SU-DHL-6 (cell line): ENCODE data around the gene FAM98C.

Experiments used
- H2AFZ ChIP-seq: fragments of 200-600 bp; sonication (generic); 2 replicates; pipeline ENCODE4 v1.6.1; 2014; ENCODE audit warnings: low read depth, mild to moderate bottlenecking, moderate library complexity, mixed read lengths, antibody characterized with exemption, low read length; ENCODE audit not compliant: severe bottlenecking
- H3F3A ChIP-seq: fragments of 200-600 bp; shearing (Covaris generic); 2 replicates; pipeline ENCODE4 v1.6.0; 2016; ENCODE audit warnings: antibody characterized with exemption, mild to moderate bottlenecking; ENCODE audit not compliant: insufficient read depth
- H3K27ac ChIP-seq: fragments of 200-600 bp; sonication (generic); 2 replicates; pipeline ENCODE4 v1.5.1; 2016; ENCODE audit warnings: low read depth, mild to moderate bottlenecking, low read length, moderate library complexity, mixed read lengths
- H3K27me3 ChIP-seq: fragments of 200-600 bp; sonication (generic), shearing (Covaris generic); 2 replicates; pipeline ENCODE4 v1.6.0; 2014; ENCODE audit warnings: mild to moderate bottlenecking, low read length
- H3K36me3 ChIP-seq: fragments of 200-600 bp; sonication (generic); 2 replicates; pipeline ENCODE4 v1.6.1; 2014; ENCODE audit warnings: mild to moderate bottlenecking, low read length, mixed read lengths
- H3K4me2 ChIP-seq: fragments of 300-600, 200-600 bp; shearing (Covaris generic), sonication (generic); 2 replicates; pipeline ENCODE4 v1.6.0; 2014; ENCODE audit warnings: low read length, low read depth, mild to moderate bottlenecking; ENCODE audit not compliant: poor library complexity, severe bottlenecking
- H3K4me3 ChIP-seq: fragments of 200-600 bp; sonication (generic); 2 replicates; pipeline ENCODE4 v1.5.1; 2014; ENCODE audit warnings: antibody characterized with exemption, low read length, mild to moderate bottlenecking, mixed read lengths; ENCODE audit not compliant: insufficient read depth, poor library complexity, severe bottlenecking
- H3K79me2 ChIP-seq: fragments of 200-600 bp; sonication (generic); 2 replicates; pipeline ENCODE4 v1.6.1; 2014; ENCODE audit warnings: mild to moderate bottlenecking, low read length, moderate library complexity; ENCODE audit not compliant: insufficient read depth
- H3K9ac ChIP-seq: fragments of 200-600 bp; sonication (generic); 2 replicates; pipeline ENCODE4 v1.7.0; 2014; ENCODE audit warnings: mild to moderate bottlenecking, low read length
- H3K9me2 ChIP-seq: fragments of 200-600 bp; sonication (generic); replicated peaks from 2 replicates; pipeline ENCODE4 v1.6.1; 2014; ENCODE audit warnings: low read length; ENCODE audit not compliant: insufficient read depth
- H3K9me3 ChIP-seq: fragments of 200-600 bp; sonication (generic); 2 replicates; pipeline ENCODE4 v1.6.1; 2014; ENCODE audit warnings: low read length, mixed read lengths; ENCODE audit not compliant: insufficient read depth
- H4K20me1 ChIP-seq: fragments of 200-600 bp; sonication (generic); 2 replicates; pipeline ENCODE4 v1.6.1; 2014; ENCODE audit warnings: low read depth, mild to moderate bottlenecking, antibody characterized with exemption, low read length, moderate library complexity, mixed read lengths
- CTCF ChIP-seq: fragments of 200-600 bp; sonication (generic); IDR thresholded peaks from one replicate; pipeline ENCODE4 v1.5.1; 2017; ENCODE audit warnings: antibody characterized with exemption, mild to moderate bottlenecking, low read length, moderate library complexity; ENCODE audit not compliant: insufficient read depth, poor library complexity, severe bottlenecking
- EZH2phosphoT487 ChIP-seq: fragments of 200-600 bp; sonication (generic), shearing (Covaris generic); conservative IDR thresholded peaks from 2 replicates; pipeline ENCODE4 v1.6.1; 2018; ENCODE audit warnings: mild to moderate bottlenecking, antibody characterized with exemption, low read length, moderate library complexity, mixed read lengths

FAM98C gene

GRCh38 chr19:38430931-38431330, 28.0 kb downstream of the FAM98C start:
- no peak overlapping the region for H2AFZ ChIP-seq
- H3K36me3 ChIP-seq, result no peaks in the 10 kb centered on the region
- no peak overlapping the region for H3K4me3 ChIP-seq
- no peaks in the 10 kb centered on the region for H3K9me3 ChIP-seq
- H3K9me2 ChIP-seq, result no peaks in the 10 kb centered on the region
- H3F3A ChIP-seq, result no peaks in the 10 kb centered on the region
- H3K27ac ChIP-seq, result no peak overlapping the region
- H3K27me3 ChIP-seq, result no peaks in the 10 kb centered on the region
- TF ChIP-seq CTCF (no peak), EZH2phosphoT487 (no peak)
- no peaks in the 10 kb centered on the region for H4K20me1 ChIP-seq
- no peaks in the 10 kb centered on the region for H3K79me2 ChIP-seq
- no peak overlapping the region for H3K9ac ChIP-seq
- H3K4me2 ChIP-seq, result no peak overlapping the region

GRCh38 chr19:38433268-38433733, 30.4 kb downstream of the FAM98C start, which contains the start of gene RYR1:
Gene RYR1 (plus strand): TSS chr19:38433691. CDS start chr19:38433830, 139 bp downstream.
- Histone ChIP-seq H3F3A (no peaks in the 10 kb centered on the region), H2AFZ (no peak within 1 kb of the TSS), H3K27me3 (no peaks in the 10 kb centered on the region), H3K4me3 (no peak within 1 kb of the TSS), H3K4me2 (no peak within 1 kb of the TSS), H3K79me2 (no peaks in the 10 kb centered on the region), H4K20me1 (no peaks in the 10 kb centered on the region), H3K36me3 (no peaks in the 10 kb centered on the region), H3K9me2 (no peaks in the 10 kb centered on the region), H3K27ac (no peak within 1 kb of the TSS), H3K9ac (no peak within 1 kb of the TSS), H3K9me3 (no peaks in the 10 kb centered on the region)
- TF ChIP-seq EZH2phosphoT487, result no peak
- no peak for TF ChIP-seq CTCF

DNA sequence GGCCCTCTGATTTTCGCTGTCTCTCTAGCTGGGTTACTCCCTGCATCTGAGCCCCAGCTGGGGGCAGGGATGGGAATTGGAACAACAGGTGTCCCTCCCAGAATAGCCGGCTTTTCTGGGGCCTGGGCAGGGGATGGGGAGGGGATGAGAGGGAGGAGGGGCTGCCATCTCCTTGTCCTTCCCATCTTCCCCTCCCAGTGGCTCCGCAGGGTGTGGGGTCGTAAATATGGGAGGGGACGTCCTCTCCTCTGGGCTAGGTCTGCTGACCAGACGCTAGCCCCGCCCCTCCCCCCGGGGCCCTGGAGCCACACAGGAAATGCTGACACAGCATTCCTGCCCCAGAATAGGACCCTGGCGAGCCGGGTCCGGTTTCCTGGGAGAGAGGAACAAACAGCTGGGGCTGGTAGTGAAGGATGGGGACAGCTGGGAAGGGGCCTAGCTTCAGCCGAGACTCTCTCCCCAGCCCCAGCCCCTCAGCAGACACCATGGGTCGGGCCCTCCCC, 31.7 kb downstream of the FAM98C start:
- H3K27ac ChIP-seq, result no peak overlapping the region
- no peaks in the 10 kb centered on the region for H3F3A ChIP-seq
- no peaks in the 10 kb centered on the region for H4K20me1 ChIP-seq
- H3K9me3 ChIP-seq, result no peaks in the 10 kb centered on the region
- H3K36me3 ChIP-seq, result no peaks in the 10 kb centered on the region
- no peaks in the 10 kb centered on the region for H3K79me2 ChIP-seq
- H3K4me2 ChIP-seq, result no peak overlapping the region
- H3K27me3 ChIP-seq, result no peaks in the 10 kb centered on the region
- no peak overlapping the region for H3K9ac ChIP-seq
- H3K4me3 ChIP-seq, result no peak overlapping the region
- H2AFZ ChIP-seq, result no peak overlapping the region
- no peaks in the 10 kb centered on the region for H3K9me2 ChIP-seq
- TF ChIP-seq CTCF, result no peak
- TF ChIP-seq EZH2phosphoT487, result no peak
